GM21360 (cell line): ENCODE data around the gene ASF1B.
"Not testable (repeated sequence)": the region's sequence is repeated elsewhere in the genome, so short reads cannot be mapped to it uniquely, and the experiment has no call there.

ENCODE experiments used
- ATAC-seq: cut with Tn5 transposase; IDR thresholded peaks from one replicate; pipeline ENCODE4 v1.9.1; 2021; ENCODE audit warnings: mild to moderate bottlenecking, moderate library complexity; ENCODE audit not compliant: unreplicated experiment

The ASF1B gene

DNA sequence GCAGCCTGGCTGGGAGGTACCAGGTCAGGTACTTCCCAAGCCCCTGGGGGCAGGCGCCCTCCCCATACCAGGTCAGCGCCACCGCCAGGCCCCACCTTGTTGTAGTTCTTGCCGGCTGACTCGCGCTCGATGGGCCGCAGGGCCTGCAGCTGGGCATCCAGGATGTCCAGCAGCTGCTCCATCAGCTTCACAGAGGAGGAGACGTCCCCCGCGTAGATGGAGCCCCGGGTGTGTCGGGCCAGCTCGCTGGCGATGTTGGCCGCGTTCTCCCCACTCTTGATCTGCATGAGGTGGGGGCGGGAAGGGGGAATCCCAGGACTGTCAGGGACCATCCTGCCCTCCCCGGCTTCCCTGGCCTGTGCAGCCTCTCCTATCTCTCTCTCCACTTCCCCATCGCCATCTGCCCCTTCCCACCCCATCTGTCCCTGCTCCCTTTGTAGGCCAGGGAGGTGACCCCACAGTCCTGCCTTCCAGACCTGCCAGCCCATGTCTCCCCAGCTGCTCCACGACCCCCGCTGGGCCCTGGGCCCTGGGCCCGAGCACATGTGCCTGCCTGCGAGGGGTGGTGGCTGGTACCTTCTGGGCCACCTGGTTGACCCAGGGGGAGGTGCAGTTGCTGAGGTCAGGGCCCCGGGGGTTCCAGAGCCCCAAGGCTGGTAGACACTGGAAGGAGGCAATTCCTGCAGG is 23.8 kb upstream of the ASF1B start:
- no peak for ATAC-seq

DNA sequence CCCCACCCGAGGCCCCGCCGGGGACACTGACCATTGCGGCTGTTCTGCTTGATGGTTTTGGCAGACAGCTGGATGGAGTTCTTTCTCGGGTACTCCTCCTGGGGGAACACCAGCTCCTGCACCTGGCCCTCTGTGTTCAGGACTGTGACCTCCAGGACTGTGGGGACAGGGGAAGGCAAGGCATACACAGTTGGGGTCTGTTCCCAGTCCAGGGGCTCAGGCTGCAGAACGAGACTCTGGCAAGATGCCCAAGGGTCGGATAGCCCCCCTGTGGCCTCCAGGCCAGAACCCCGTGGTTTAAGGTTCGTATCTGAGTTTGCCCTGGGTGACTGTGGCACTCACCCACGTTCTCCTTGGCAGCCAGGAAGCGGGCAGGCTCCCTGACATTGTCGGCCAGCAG is 22.7 kb upstream of the ASF1B start:
- no peak for ATAC-seq

DNA sequence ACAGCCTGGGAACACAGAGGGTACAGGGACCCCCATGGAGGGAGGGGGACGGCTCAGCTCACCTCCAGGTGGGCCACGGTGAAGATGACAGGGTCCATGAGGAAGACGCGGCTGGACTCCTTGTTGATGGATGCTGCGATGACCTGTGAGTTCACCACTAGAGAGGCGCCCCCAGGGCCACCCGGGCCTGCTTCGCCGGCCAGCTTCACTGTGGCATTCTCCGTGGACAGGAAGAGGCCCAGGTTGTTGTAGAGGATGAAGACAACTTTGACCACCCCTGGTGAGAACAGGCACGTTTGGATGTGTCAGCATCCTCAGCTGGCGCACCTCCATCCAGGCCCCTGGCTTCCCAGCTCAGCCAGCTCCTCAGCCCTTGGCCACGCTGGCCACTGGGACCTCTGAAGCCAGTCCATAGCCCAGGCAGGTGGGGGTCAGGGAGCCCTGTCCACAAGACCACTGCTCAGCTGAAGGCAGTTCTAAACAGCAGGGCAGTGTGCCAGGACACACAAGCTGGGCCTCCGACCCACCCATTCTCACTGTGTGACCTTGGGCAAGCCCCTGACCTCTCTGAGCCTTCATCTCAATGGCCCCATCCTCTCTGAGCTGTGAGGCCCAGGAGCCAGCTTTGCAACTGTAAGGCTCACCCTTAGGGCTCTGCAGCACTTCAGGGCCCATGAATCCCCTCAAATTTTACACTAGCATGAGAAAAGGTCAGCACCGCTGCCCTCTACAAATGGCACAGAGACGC is 22.1 kb upstream of the ASF1B start:
- ATAC-seq = no peak

DNA sequence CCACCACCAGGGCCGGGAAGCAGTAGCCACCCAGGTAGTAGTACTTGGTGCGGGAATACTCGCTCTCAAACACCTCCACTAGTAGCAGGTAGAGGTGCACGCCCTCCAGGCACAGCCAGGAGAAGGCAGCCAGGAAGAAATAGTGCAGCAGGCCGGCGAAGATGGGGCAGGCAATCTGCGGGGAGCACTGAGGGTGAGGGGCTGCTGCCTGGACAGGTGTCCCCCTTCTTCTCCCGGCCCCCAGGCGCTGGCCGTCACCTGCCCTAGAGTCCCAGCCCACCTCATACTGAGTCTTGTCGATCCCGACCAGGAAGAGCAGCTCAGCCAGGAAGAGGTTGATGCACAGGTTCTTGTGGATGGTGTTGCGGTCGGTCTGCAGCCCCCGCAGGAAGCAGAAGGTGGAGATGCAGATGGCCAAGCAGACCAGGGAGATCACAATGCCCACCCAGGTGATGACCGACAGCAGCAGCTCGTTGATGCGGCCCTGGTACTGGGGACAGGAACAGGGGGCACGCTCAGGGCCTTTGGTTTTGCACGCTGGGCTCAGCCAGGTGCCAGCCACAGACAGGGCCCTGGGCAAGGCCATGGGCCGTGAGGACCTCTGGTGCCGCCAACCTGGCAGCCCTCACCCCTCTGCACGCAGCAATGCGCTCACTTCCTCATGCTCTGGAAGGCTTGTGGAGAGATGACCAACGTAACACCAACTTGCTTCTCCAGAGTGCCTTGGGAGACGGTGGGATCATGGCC is 20.8 kb upstream of the ASF1B start:
- ATAC-seq = no peak

DNA sequence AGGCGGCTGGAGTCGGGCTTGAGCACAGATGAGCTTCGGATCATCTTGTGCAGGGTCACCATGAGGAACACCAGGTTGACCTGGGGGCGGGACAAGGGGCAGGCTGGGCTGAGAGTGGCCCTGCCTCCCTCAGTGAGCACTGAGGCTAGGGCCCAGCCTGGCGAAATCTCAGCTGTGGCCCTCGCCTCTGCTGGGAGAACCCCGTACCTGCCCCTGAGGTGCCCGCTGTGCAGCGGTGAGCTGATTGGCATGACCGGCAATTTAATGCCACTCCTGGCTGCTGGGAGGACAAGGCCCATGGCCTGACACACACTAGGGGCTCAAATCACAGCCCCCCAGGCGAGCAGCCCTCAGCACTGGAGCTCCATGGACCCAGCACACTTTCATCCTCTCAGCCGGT is 19.7 kb upstream of the ASF1B start:
- no peak for ATAC-seq

DNA sequence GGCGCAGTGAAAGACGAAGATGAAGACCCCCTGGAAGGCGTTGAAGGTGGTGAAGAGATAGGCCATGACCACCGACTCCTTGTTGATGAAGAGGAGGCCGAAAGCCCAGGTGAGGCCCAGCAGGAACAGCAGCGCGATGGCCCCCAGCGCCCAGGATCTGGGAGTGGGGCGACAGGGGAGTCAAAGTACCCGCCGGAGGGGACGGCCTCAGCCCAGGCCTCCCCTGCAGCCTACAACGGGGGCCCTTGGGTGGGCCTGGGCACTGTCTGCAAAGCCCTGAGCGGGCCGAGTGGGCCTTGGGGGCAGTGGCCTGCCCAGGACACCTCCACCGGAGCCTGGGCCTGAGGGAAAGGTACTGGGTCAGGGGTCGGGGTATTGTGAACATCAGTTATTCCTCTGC is 19.0 kb upstream of the ASF1B start:
- ATAC-seq = no peak

DNA sequence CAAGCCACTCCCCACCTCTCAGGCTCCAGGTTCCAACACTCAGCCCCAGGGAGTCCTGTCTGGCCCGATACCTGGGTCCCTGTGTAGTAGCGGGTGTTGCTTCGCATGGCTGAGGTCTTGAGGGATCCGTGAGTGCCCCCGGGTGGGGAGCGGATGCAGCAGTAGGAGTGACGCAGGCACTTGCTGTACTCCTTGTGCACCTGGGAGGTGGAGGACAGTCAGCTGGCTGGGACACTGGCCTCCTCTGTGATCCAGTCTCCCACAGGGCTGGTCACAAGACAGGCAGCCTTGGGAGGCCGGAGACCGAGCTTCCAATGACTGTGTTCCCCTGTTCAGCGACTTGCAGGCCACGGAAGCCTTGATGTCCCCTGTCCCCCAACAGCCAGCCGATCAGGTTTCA is 16.3 kb upstream of the ASF1B start:
- no peak for ATAC-seq

DNA sequence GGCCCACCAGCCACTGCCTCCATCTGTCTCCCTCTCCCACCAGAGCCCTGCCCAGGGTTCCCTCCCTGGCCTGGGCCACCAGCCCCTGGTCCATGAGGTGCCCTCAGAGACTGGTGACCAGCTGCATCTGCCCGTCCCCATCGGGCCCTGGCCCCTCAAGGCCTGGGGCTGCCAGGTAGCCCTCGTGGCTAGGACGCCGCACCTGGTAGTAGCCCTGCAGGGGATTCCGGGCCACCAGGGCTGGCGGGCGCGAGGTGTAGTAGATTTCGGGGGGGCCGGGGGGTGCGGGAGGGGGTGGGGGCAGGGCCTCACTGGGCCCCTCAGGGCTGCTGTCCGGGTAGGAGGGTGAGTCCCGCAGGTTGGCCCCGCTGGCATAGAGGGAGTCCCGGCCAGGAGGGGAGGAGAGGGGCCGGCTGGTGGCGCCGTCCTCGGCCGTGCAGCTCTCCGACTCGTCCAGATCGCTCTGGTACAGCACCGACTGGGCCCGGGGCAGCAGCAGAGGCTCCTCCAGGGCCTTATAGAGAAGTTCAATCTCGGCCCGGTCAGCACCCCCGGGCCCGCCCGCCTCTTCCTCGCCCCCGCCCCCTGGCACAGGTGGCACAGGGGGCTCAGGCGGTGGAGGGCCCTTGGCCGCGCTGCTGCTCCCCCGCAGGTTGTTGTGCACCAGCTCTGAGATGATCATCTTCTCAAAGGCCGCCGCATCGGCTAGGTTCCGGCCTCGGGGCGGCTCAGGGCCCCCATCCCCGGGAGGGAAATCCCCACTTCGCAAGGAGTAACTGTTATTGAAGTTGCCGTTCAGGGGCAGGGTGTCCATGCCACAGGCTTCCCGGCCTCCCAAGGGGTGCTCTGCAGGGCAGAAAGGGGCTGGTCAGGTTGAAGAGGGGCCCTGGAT is 14.6 kb upstream of the ASF1B start:
- no peak for ATAC-seq

DNA sequence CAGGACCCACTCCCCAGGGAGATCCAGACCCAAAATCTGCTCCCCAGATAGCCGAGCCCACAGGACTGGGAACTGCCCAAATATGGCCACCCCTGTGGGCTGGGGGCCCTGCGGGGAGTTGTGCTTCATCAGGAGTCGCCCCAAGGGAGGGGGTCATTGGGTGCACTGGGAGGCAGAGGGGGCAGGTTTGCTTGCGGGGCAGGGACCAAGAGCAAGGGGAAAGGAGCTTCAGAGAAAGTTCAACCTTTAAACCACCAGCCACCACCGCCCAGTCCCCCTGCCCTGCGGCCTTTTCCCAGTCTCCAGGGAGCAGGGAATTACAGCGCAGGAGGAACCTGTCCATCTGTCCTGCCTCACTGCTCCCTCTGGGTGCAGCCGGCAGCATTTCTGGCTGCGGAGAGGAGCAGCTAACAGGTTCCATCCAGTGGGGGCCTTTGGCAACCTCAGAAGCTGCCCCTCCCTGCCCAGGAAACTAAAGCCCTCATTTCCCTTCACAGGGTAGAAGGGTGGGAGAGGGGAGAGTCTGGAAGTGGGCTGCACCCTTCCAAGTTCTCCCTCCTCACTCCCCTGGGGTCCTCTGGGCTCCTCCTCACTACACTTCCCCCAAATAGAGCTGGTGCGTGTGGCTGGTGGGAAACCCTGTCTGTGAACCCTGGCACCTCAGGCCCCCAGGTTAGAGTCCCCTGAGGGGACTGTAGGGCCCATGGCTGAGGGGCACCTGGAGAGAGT is 13.8 kb upstream of the ASF1B start:
- no peak for ATAC-seq

DNA sequence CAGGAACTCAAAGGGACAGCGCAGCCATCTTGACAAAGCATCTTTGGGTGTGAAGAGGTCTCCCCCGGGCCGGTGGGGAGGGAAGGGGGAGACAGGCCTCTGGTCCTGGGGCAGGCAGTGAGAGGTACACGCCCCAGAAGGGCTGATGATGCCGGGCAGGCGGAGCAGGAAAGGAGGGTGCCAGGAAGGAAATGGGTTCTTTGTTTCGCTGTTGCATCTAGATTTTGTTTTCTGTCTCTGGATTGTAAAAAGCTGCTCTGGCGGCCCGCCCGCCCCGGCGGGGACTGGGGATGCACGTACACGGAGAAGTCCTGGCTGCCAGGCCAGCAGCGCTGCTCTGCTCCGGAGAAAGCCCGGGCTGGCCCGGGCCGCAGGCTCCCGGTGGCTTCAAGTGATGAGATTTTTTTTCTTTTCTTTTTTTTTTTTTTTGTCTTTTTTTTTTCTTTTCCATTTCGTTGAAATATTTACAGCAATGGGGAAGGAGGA is 13.2 kb upstream of the ASF1B start:
- ATAC-seq = no peak

DNA sequence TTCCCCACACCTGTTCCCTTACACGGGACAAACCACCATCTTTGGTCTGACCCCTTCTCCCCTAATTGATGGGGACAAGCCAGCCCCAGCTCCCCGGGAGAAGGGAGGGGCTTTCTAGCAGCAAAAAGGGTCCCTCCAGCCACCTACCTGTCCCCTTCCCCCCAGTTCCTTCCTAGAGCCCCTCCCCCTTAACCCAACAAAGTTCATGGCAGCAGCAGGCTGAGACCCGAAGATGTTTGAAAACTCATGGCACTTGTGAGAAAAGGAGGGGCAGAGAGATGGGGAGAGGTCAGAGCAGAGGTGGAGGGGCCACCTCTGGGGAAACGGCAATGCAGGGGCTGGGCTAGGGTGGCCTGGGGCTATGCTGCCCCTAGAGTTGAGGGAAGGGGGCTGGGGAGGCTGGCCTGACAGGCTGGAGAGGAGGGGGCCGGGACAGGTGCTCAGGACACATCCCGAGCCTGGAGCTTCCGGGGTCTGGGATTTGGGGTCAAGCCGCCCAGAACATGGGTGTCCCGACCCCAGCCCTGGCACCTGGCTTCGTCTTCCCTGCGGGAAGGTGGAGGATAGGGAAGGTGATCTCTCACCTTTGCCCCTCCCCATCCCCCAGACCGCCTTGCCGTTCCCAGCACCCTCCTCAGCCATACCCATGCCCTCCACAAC is 12.5 kb upstream of the ASF1B start:
- ATAC-seq = no peak

DNA sequence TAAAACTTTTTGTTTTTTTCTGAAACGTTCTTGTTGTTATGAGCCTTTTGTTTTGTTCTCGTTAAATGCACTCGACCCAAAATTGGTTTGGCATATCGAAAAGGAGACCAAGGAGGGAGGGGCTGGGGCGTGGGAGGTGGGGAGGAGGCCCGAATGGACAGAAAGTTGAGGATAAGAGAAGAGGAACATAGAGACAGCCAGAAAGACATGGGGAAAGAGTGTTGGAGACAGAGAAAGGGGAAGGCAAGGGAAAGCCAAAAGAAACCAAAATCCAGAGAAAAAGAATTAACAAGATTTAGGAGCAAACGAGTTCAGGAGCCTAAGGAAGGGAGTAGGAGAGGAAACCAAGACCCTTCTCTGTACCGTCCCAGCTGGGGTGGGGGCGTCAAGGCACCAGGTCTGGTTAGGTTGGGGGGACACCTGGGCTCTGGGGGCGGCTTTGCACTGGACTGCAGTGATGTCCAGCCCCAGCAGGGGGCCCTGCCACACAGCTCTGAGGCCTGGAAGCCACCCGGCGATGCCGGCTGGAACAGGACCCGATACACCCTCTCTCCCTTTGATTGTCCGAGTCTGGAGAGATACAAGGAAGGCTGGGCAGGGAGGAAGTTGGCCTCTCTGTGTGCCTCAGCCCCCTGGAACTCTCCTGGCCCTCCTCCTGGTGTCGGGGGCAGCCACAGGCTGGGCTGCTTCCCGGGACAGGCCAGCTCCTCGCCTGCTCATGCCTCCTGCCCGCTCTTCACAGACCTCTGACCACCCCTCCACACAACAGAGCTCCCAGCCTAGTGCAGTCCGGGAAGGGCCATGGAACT is 11.6 kb upstream of the ASF1B start:
- no peak for ATAC-seq

DNA sequence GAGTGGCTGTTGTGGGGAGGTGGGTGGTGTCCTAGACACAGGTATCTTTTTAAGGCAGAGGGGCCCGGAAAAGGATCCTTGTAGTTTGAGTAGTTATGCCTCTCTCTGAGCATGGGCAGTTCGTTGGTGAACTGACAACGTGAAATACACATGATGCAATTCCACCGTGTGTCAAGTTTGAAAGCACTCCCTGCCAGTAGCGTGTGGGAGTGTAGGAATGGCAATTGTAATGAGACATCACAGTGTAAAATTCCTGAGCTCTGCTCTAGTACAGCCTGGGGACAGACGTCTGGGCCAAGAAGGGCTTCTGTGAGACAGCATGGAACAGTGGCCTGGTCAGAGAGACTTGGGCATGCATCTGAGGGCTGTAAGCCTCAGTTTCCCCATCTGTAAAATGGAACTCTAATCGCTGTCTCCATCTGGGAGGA is 10.4 kb upstream of the ASF1B start:
- no peak for ATAC-seq

DNA sequence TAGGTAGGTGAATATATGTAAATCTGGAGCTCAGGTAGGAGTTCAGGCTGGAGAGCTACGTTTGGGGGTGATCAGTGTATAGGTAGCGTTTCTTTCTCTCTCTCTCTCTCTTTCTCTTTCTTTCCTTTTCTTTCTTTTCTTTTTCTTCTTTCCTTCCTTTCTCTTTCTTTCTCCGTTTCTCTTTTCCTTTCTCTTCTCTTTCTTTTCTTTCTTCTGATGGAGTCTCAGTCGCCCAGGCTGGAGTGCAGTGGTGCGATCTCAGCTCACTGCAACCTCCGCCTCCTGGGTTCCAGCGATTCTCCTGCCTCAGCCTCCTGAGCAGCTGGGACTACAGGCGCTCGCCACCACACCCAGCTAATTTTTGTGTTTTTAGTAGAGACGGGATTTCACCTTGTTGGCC is 9.8 kb upstream of the ASF1B start:
- ATAC-seq = not testable (repeated sequence)

DNA sequence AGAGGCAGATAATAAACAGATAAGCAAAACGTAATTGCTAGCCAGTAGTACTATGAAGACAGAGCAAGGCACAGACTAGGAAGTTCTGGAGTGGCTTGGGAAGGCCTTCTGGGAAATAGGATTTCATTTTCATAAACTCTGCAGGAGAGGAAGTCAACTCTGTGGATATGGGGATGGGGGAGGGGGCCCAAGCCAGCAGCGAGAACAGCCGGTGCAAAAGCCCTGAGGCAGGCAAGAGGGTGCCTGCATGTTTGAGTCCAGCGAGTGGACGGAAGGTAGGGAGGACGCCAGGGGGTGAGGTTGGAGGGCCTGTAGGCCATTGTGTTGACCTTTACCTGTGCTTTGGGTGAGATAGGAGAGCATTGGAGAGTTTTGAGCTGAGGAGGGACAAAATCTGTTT is 9.0 kb upstream of the ASF1B start:
- ATAC-seq = no peak

DNA sequence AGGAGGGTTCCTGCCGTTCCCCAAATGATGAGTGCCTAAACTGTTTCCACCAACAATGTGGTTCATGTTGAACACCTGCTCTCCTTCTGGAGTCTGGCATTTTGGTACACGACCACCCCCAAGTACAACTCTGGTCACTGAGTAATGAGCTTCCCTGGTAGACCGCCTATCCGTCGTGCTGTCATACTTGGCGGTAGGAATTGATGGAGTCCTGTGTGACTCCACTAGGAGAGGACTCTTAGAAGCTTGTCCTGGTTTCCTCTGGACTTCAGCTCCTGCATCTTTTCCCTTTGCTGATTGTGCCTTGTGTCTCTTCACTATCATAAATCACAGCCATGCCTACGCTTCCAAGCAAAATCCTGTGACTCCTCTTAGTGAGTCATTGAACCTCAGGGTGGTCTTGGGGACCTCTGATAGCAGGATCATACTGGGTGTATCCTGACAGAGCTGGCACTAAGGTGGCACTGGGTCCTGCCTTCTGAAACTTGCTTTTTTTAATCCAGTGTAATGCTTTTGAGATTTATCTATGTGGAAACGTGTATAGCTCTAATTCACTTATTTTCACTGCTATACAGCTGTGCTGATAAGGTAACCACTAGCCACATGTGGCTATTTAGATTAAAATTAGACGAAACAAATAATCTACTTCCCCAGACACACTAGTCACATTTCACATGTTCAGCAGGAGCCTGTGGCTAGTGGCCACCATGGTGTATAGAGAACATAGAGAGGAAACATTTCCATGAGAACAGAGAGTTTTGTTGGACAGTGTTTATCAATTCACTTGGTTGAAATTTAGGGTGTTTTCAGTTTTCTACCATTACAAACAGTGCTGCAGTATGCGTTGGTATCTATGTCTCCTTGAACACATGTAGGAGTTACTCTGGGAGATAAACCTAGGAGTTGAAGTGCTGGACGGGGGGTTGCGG is 6.1 kb upstream of the ASF1B start:
- ATAC-seq = no peak

DNA sequence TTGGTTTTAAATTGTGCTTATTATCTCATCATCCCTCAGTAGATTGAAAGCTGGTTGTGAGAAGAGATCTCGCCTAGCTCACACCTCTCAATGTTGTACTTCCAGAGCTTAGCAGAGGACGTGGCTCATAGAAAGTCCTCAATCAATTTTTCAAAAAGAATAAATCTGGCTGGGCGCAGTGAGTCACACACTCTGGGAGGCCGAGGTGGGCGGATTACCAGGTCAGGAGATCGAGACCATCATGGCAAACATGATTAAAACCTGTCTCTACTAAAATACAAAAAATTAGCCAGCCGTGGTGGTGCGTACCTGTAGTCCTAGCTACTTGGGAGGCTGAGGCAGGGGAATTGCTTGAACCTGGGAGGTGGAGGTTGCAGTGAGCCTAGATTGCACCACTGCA is 4.7 kb upstream of the ASF1B start:
- no peak for ATAC-seq

DNA sequence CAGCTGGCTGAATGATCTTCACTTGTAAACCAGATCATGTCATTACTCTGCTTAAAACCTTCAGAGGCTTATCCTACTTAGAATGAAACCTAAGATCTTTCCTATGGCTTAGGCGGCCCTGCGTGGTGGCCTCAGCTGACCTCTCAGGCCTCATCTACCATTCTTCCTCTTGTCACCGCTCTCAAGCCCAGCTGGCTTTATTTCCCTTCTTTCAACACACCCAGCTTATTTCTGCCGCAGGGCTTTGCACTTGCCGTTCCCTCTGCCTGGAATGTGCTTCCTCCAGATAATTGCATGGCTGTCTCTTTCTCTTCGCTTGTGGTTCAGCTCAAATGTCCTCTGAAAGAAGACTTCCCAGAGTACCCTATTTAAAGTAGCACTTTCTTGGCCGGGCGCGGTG is 3.6 kb upstream of the ASF1B start:
- no peak for ATAC-seq
